Suprapubic skin (tissue), 4 donors: ENCODE measurements around the gene DNAH1.
"Not testable (repeated sequence)": the region's sequence is repeated elsewhere in the genome, so short reads cannot be mapped to it uniquely, and the experiment has no call there.

ENCODE experiments used
- POLR2A ChIP-seq, 2 donors: fragments of 450-650 bp; IDR thresholded peaks; one replicate each; pipeline ENCODE4 v1.6.1; 2017; ENCODE audit warnings: antibody characterized with exemption in 2 of 2, mild to moderate bottlenecking in 2 of 2, moderate library complexity in 2 of 2
- POLR2AphosphoS5 ChIP-seq, 3 donors: sonication (generic); formaldehyde crosslinking; IDR thresholded peaks; one replicate each; pipeline ENCODE4 v1.6.1; 2017; ENCODE audit warnings: antibody characterized with exemption in 3 of 3
- TF ChIP-seq, protein P1 (sequence below), 2 donors: fragments of 200-600 bp in 1 of 2; fragments of 450-650 bp in 1 of 2; sonication (generic) in 1 of 2; IDR thresholded peaks; one replicate each; pipeline ENCODE4 v1.5.1; 2016 to 2019; ENCODE audit warnings: antibody characterized with exemption in 2 of 2, mild to moderate bottlenecking in 1 of 2, moderate library complexity in 1 of 2

DNA sequence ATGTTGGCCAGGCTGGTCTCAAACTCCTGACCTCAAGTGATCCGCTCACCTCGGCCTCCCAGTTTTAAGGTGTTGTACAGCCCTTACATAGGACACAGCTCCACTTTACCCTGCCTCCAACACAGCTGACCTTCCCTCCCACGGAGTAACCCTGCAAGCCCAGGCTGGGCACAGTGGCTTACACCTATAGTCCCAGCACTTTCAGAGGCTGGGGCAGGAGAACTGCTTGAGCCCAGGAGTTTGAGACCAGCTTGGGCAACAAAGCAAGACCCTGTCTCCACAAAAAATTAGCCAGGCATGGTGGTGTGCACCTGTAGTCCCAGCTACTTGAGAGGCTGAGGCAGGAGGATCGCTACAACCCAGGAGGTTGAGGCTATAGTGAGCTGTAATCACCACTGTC is 32.1 kb upstream of the DNAH1 start:
- TF ChIP-seq POLR2A, POLR2AphosphoS5 (IDR thresholded peaks at IDR 0.05): not testable (repeated sequence)
- TF ChIP-seq, protein P1, sequence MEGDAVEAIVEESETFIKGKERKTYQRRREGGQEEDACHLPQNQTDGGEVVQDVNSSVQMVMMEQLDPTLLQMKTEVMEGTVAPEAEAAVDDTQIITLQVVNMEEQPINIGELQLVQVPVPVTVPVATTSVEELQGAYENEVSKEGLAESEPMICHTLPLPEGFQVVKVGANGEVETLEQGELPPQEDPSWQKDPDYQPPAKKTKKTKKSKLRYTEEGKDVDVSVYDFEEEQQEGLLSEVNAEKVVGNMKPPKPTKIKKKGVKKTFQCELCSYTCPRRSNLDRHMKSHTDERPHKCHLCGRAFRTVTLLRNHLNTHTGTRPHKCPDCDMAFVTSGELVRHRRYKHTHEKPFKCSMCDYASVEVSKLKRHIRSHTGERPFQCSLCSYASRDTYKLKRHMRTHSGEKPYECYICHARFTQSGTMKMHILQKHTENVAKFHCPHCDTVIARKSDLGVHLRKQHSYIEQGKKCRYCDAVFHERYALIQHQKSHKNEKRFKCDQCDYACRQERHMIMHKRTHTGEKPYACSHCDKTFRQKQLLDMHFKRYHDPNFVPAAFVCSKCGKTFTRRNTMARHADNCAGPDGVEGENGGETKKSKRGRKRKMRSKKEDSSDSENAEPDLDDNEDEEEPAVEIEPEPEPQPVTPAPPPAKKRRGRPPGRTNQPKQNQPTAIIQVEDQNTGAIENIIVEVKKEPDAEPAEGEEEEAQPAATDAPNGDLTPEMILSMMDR (IDR thresholded peaks at IDR 0.05): not testable (repeated sequence)
